HG03460 (cell line): ENCODE measurements around the gene SNCA.

Experiments
- ATAC-seq: cut with Tn5 transposase; IDR thresholded peaks from one replicate; pipeline ENCODE4 v1.9.1; 2021; ENCODE audit not compliant: unreplicated experiment

The SNCA gene

DNA sequence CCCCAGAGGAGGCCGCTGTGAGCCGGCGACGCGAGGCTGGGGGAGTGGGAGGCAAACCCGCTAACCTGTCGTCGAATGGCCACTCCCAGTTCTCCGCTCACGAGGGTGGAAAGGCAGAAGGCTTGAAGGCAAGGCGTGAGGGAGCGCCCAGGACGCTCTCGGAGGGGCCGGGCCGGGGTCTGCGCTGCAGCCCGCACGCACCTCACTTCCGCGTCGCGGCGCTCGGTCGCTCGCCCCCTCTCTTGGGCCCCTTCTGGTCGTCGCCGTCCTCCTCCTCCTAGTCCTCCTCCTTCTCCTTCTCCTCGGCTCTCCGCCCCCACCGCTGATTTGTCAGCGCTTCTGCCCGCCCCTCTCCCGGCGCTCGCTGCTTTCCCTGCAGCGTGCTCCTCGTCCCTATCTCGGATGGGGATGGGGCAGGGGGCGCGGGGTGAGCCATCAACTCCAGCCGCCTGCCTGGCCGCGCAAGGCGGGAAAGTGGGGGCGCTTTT is at the start of gene SNCA:
Gene SNCA, minus strand, starts transcription at position 265 of the 488 bp plus-strand sequence. CDS start 1,494 bp downstream, outside the sequence.
- ATAC-seq: no peak

DNA sequence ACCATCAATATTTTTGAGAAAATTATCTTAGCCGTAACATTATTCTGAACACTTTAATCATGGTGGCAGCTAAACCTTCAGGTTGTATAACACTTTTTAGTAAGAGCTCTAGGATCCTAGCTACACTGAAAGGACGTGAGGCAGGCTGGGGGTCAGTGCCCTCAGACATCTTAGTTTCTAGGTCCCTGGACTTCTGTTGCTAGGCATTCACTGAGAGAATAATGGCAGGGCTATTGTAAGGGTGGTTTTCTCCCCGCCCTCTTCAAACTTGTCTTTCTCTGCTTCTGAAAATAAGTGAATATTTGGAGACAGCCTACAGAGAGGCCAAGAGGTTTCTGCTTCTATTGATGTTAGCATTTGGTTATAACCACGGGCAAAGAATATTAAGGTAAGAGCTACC is 42.3 kb upstream of the SNCA start:
- no peak for ATAC-seq

DNA sequence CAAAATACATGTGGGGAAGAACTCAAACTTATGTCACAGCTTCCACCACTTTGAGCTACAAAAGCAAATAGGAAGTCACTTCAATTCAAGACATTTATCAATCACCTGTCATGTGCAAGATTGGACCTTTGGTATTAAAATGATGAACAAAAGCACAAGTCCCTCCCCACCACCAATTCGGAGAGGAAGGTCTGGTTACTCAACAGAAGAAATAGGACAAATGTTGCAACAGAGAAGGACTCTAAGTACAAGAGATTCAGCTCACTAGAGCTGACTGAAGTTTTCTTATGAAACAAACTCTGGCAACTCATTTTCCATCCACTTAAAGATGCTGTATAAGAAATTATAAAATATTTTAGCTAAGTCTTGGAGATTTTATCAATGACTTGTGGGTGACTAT is 41.6 kb upstream of the SNCA start:
- ATAC-seq: no peak

DNA sequence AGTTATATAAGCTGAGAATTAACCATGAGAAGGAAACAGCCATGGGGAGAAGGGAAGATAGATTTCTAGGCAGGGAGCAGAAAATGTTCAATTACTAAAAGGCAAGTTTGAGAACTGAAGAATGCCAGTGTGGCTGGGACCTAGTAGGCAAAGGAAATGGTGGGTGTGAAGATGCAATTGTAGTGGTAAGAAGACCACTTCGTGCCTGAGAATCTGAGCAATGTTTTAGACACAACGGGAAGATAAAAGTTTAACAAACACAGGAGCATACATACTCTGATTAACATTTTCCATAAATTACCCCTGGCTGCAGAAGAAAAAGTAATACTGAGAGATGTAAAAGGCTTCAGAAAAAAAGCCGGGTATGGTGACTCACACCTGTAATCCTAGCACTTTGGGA is 39.6 kb upstream of the SNCA start:
- ATAC-seq: no peak

DNA sequence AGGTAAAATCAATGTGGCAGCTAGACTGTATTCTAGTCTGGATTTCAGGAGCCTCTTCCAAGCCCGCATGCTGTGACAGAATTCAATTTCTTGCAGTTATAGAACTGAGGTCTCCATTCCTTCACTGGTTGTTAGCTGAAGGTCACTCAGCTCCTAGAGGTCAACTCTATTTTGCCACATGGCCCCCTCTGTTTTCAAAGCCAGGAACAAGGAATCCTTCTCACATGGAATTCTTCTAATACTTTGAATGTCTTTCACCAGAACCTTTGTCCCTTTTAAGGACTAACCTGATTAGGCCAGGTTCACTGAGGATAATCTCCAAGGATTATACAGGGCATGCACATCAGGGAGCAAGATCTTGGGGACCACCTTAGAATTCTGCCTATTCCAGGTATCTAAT is 34.2 kb upstream of the SNCA start:
- no peak for ATAC-seq

DNA sequence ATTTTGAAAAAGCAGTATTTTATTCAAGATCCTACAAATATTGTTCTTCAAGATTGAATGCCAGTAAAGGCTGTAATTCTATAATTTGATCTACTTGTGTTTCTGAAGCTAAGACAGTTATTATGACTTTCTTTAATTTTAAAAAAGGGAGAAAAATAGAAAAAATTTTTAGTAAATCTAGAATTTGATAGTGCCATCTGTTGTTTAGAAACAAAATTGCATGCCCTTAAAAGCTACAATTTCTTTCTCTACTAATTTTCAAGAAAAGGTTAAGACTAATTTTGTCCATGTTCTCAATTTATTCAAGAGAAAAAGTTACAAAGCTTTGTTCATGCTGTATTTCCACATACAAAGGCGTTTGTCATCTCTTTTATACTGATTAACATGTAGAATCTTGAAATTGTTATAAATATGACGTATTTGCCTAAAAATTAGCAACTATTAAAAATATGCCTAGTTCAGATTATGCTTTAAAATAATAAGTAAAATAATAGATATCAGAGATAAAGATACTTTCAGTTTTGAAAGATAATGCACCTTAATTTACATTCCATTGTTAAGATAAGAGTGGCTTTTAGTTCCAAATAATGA is 32.1 kb upstream of the SNCA start:
- no peak for ATAC-seq

DNA sequence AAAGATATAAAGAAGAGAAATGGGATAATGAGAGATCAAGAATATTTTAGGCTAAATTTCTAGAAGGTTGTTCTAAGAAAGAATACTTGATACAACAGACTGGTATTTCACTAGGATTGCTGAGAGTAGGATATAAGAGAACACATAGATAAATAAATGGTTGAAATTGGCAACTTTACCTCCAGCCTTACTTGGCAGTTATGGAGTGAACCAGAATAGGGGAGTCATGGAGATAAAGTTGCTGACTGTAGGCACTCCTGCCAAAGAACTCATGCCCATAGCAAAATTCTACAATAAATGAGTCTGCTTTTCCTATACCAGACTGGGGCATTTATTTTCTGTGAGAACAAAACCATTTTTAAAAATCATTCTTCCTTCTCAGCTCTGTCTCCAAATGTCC is 31.3 kb upstream of the SNCA start:
- ATAC-seq: no peak

DNA sequence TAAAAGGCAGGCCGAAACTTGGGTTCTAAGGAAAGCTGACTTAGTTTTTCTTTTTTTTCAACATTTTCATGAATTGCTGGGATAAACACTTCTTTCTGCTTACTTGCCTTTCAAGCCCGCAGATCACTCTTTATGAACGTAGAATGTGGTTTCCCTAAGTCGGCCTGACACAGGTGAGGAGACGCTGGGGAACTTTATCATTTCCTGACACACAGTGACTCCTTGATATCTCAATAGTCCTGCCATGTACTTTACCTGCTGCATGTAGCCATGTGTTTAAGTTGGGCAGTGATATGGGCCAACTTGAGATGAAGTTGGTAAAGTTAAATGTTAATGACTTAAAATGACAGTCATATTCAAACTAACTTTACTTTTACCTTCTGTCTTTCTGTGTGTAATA is 26.6 kb upstream of the SNCA start:
- no peak for ATAC-seq

DNA sequence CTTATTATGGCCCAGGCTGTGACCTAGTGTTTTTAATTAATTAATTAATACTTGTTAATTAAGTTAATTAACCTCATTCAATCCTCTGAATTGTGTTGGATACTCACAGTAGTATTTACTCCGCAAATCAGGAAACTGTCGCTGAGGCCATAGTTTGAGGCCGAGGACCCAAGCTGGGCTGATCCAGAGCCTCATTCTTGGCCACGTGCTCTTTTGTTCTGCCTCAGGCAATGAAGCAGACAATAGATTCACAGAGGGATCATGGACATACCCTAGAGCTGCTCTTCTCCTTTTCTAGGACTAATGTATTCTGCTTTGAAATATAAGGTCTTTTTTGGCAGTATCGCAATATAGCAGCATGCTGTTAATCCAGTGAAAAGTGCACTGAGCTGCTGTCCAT is 24.0 kb upstream of the SNCA start:
- no peak for ATAC-seq

DNA sequence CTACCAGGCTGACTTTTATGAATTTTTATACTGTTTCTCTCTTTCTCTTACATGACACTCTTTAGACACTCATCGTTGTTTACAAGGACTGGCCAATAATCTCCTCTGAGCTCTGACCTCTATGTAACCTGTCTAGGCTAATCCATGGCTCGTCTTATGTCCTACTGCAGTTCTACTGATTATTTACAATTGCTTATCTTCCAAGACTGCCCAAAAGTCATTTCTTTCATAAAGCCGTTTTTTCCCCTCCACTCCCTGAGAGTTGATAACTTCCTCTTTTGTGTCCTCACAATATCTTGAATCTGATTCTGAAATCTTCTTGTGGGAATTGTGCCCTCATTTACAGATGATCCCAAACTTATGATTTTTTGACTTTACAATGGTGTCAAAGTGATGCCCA is 18.3 kb upstream of the SNCA start:
- no peak for ATAC-seq

DNA sequence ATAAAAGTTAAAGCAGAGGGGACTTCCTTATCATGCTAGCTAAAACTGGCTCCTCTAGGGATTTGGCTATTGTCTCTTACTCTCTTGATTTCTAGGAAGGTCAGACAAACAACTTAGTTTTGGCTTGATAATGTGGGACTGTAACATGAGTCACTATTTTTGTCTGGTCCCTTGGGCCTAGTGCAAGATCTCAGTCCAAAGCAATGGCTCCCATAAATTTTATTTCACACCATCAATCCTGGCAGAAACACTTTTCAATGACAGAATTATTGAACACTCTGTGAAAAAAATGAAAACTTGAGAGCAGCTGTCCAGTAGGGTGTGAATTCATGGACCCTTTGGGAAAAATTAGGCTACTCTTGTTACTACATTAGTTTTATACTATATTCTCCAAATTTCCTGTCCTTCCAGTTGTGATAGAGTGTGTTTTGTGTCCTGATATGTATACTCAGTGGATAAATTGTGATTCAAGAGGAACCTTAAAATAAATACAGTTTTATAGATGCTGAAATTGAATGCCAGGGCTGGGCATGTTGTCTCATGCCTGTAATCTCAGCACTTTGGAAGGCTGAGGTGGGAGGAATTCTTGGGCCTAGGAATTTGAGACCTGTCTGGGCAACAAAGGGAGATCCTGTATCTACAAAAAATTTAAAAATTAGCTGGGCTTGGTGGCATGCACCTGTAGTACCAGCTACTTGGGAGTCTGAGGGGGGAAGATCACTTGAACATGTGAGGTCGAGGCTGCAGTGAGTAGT is 10.8 kb upstream of the SNCA start:
- ATAC-seq: no peak

DNA sequence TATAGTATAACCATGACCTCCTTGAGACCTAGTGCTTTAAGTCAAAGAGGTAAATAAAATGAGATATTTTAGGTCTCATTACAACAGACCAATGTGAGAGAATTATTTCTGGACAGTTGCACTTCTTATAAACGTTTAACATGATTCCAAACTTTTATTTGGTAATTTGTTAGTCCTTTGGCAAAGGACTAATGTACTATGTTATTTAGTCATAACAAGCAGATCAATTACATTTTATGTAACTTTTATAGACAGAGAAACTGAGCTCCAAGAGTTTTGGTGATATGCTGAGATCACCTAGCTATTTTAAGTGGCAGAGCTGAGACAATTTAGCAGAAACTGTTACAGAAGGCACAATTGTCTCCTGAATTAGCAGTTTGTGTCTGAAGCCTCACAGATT is 2.6 kb upstream of the SNCA start:
- no peak for ATAC-seq

DNA sequence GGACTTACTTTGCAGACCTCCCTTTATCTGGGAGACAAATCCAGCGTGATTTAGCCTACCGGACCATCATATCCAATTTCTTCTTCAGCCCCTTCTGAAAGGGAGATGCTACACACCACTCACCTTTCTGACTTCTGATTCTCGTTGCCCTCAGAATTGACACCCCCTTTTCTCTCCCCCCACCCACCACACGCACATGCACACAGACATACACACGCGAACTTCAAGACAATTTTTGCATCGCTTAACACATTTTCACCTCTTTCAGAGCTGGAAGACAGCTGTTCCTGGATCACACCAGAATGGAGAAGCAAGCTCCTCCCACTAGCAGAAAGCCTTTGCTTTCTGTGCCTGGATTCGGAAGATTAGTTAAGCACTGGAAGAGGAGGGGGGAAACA is 1.0 kb upstream of the SNCA start:
- no peak for ATAC-seq

DNA sequence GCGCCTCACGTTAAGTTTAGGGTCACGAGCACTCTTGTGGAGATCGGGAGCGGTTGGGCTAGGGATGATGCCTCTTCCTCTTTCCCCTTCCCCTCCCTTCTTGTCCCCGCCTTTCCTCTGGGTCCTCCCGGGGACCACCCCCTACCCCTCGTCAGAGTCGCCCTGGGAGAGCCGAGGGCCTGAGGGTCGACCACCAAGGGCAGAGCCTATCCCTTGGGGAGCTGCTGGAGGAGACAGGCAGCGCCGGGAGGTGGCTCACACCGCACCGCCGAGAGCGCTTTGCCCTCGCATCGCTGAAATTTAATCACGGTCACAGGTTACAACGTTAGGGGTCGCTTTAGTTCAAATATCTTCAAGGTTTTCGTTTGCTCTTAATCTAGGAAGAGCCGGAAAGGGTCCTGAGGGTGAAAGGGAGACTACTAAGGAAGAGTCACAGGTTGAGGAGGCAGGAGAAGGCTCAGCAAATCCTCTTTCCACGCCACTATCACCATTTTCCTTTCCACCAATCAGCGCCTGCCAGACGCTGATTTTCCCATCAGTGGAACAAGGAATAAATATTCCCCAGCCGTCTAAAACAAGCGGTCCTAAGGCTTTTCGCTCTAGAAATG is 528 bp upstream of the SNCA start:
- no peak for ATAC-seq

DNA sequence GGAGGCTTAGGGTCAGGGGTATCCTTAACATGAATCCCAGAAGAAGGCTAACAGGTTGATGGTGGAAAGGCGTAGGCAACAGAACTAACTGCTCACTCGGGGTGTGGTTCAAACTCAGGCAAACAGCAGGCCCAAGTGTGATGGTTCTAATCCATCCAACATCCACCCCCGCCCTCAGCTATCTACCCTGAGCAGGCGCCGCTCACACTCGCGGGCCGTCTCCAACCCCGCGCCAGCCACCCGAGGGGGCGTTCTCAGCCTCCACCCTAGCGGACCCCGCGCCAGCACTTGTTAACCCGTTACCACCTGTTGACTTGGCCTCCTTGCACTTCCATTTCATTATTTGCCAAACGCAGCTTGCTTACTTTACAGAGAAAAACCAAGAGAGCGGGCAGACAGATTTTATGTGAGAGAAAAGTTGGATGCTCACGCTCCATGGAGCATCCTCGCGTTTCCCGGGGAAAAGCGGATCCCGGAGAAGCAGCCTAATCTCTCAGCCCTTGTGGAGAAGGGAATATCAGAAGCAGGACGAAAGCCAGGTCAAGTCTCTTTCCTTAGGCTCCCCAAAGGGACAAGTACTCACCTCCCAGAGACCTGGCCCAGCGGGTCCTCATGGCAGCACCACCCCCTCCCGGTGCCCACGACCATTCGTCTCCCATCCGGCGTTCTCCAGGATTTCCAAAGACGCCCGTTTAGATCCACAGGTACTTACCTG is 773 bp downstream of the SNCA start:
- ATAC-seq: no peak

DNA sequence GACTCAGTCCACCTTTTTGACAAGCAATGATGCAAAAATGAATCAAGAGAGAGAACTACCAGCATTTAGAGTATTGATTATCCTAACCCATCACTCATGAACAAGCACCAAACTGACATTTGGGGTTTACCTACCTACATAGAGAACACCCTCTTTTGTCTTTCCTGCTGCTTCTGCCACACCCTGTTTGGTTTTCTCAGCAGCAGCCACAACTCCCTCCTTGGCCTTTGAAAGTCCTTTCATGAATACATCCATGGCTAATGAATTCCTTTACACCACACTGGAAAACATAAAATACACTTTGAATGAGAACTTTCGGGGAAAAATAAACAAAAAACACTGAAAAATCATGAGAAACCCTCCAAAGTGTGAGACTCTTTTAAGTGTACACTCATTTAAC is 1.5 kb downstream of the SNCA start:
- ATAC-seq: no peak

DNA sequence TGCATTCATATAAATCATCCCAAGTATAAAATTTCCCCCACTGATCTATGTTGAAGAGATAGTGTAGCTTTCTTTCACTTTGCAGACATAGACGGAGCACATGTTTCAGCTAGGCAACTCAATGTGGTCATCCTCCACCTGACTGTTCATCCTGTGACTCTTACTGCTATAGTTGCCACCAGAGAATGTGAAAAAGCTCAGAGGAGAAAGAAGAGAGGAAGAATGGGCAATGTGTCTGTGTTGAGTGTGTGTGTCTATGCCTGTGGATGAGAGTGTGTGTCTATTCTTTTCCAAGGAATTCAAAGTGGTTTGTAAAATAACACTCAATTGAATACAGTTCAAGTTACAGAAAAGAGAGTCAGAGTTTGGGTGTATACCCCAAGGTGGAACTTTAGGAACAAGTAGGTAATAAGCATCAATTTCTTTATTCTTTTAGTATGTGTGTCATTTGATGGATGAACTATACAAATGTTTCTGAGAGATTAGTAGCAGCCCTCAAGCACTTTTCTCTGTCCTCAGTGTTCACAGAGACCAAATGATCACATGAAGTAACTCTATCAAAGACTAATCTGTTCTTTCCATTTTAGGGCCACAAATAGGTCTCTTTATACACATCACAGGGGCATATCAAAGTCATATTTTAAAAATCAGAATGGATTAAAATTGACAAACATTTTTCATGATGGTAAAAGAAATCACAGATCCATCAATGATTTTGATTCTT is 2.3 kb downstream of the SNCA start:
- ATAC-seq: no peak

DNA sequence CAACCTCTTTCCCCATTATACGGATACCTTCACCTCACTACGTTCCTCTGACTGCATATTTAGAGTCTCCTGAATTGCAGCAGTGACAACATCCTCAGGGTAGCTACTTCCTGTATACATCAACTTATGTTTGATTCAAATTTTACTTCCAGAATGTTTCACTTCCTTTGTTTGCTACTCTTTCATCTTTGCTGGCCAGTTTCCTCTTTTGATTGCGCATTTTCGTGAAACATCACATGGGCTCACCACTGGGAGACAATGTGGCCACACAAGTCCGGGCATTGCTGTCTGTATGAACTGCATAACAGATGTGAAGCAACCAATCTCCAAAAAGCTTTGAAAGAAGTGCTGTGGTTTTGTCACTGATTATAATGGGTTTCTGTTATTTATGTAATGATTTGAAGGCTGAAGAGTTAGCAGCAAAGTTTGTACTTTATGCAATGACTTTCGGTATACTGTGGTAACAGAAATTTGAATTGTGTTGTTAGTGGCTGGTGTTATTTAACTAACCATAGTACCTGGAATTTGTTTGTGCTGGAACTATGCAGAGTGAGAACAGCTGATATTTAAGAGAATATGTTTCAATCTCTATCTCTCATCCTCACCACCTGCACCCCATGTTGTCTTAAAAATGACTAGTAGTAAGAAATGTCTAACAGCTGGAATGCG is 7.4 kb downstream of the SNCA start:
- peak; percentile 90 for ATAC-seq

DNA sequence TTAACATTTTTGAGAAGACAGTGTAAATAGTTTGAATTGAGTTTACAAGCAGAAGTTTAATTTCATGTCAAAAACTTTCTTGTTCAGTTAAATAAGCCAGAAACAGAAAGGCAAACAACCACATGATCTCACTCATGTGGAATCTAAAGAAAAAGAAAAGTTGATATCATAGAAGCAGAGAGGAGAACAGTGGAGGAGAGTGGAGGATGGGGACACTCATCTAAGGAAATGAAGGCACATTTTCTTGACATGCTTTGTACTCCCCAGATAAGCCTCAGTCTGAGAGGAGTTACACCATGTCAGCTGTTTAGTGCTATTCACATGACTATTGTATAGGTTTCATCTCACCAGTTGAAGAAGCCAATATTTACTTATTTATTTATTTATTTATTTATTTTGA is 13.5 kb downstream of the SNCA start:
- no peak for ATAC-seq

DNA sequence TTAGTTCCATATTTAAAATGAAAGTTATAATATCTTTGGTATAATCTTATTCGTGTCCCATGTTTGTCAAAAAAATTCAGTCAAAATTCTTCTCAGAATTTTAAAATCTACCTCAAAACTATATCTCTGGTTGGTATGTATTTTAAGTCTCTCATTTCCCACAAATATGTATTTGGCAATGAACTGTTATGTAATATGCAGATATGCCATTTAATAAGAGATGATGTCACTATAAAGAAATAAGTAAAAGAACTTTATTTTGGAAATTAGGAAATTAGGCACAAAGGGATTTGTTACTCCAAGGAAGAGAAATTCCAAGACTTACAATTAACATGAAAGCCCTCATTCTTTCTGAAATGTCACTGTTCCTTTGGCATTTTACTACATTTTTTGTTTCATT is 15.3 kb downstream of the SNCA start:
- ATAC-seq: no peak

DNA sequence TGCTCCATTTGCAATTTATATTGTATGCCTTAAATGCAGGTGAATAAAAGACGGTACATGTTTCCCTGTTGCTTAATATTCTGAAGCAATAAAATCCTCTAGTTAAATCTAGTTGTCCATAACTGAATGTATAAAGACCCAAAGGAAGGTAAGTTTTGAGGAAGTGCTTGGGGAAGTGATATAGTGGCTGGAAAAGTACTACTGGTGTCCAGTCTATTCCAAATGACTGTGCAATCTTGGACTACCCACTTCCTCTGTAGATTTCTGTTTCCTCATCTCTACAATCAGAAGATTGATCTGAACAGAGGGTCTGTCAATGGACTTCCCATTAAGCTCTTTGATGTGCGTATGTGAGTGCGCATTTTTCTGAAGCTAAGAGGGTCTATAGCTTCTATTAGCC is 17.0 kb downstream of the SNCA start:
- no peak for ATAC-seq
